HEK293 (cell line): ENCODE data around the gene TIMP2.

ENCODE experiments used
- FEZF1 ChIP-seq: fragments of 450-650 bp; formaldehyde crosslinking; IDR thresholded peaks from 2 replicates; pipeline ENCODE4 v1.5.1; 2016; ENCODE audit warnings: missing biosample characterization, missing genetic modification characterization
- GLI2 ChIP-seq: fragments of 450-650 bp; formaldehyde crosslinking; IDR thresholded peaks from 2 replicates; pipeline ENCODE4; 2017; ENCODE audit warnings: missing biosample characterization, missing genetic modification characterization, low read depth, borderline replicate concordance
- KLF10 ChIP-seq: fragments of 450-650 bp; IDR thresholded peaks from 2 replicates; pipeline ENCODE4 v1.5.1; 2018; ENCODE audit warnings: missing biosample characterization, mild to moderate bottlenecking, missing genetic modification characterization
- KLF7 ChIP-seq: fragments of 450-650 bp; formaldehyde crosslinking; IDR thresholded peaks from 2 replicates; pipeline ENCODE4 v1.5.1; 2016; ENCODE audit warnings: missing biosample characterization, missing genetic modification characterization, borderline replicate concordance
- KLF9 ChIP-seq: fragments of 450-650 bp; formaldehyde crosslinking; IDR thresholded peaks from 2 replicates; pipeline ENCODE4 v1.5.1; 2016; ENCODE audit warnings: missing biosample characterization, missing genetic modification characterization, low read depth
- MYNN ChIP-seq: fragments of 450-650 bp; formaldehyde crosslinking; IDR thresholded peaks from 2 replicates; pipeline ENCODE4 v1.5.1; 2016; ENCODE audit warnings: missing biosample characterization, missing genetic modification characterization, borderline replicate concordance
- REPIN1 ChIP-seq: fragments of 450-650 bp; formaldehyde crosslinking; IDR thresholded peaks from 2 replicates; pipeline ENCODE4 v1.5.1; 2017; ENCODE audit warnings: missing biosample characterization, missing genetic modification characterization, low read depth
- SALL2 ChIP-seq: fragments of 450-650 bp; formaldehyde crosslinking; IDR thresholded peaks from 2 replicates; pipeline ENCODE4 v1.5.0; 2017; ENCODE audit warnings: missing biosample characterization, mild to moderate bottlenecking, missing genetic modification characterization, borderline replicate concordance
- SCRT2 ChIP-seq: fragments of 450-650 bp; formaldehyde crosslinking; IDR thresholded peaks from 2 replicates; pipeline ENCODE4 v1.5.1; 2016; ENCODE audit warnings: missing biosample characterization, missing genetic modification characterization
- TRIM28 ChIP-seq: IDR thresholded peaks from 2 replicates; pipeline ENCODE4 v1.6.1; 2011; ENCODE audit warnings: low read length, control low read depth, borderline replicate concordance
- YY1 ChIP-seq: fragments of 450-650 bp; formaldehyde crosslinking; IDR thresholded peaks from 2 replicates; pipeline ENCODE4 v1.5.1; 2018; ENCODE audit warnings: missing biosample characterization, missing genetic modification characterization
- ZBTB21 ChIP-seq: fragments of 450-650 bp; formaldehyde crosslinking; IDR thresholded peaks from 2 replicates; pipeline ENCODE4 v1.5.1; 2017; ENCODE audit warnings: missing biosample characterization, missing genetic modification characterization
- ZBTB7A ChIP-seq: fragments of 450-650 bp; formaldehyde crosslinking; IDR thresholded peaks from 2 replicates; pipeline ENCODE4 v1.5.1; 2016; ENCODE audit warnings: low read depth, missing biosample characterization, missing genetic modification characterization
- ZNF184 ChIP-seq: fragments of 450-650 bp; IDR thresholded peaks from 2 replicates; pipeline ENCODE4 v1.5.1; 2018; ENCODE audit warnings: missing biosample characterization, mild to moderate bottlenecking, missing genetic modification characterization
- ZNF19 ChIP-seq: fragments of 450-650 bp; formaldehyde crosslinking; IDR thresholded peaks from 2 replicates; pipeline ENCODE4; 2016; ENCODE audit warnings: missing biosample characterization, missing genetic modification characterization, low read depth
- ZNF202 ChIP-seq: fragments of 450-650 bp; formaldehyde crosslinking; IDR thresholded peaks from 2 replicates; pipeline ENCODE4 v1.5.1; 2016; ENCODE audit warnings: missing biosample characterization, missing genetic modification characterization, borderline replicate concordance
- ZNF211 ChIP-seq: fragments of 450-650 bp; formaldehyde crosslinking; IDR thresholded peaks from 2 replicates; pipeline ENCODE4 v1.5.1; 2016; ENCODE audit warnings: low read depth, missing biosample characterization, missing genetic modification characterization
- ZNF302 ChIP-seq: fragments of 450-650 bp; formaldehyde crosslinking; IDR thresholded peaks from 2 replicates; pipeline ENCODE4 v1.5.1; 2016; ENCODE audit warnings: missing biosample characterization, missing genetic modification characterization, low read depth
- ZNF311 ChIP-seq: fragments of 450-650 bp; formaldehyde crosslinking; IDR thresholded peaks from 2 replicates; pipeline ENCODE4 v1.5.1; 2017; ENCODE audit warnings: missing biosample characterization, missing genetic modification characterization, borderline replicate concordance
- ZNF335 ChIP-seq: fragments of 450-650 bp; formaldehyde crosslinking; conservative IDR thresholded peaks from 2 replicates; pipeline ENCODE4 v1.5.1; 2016; ENCODE audit warnings: missing biosample characterization, missing genetic modification characterization
- ZNF341 ChIP-seq: fragments of 450-650 bp; formaldehyde crosslinking; IDR thresholded peaks from 2 replicates; pipeline ENCODE4; 2016; ENCODE audit warnings: low read depth, missing biosample characterization, missing genetic modification characterization
- ZNF391 ChIP-seq: fragments of 450-650 bp; formaldehyde crosslinking; IDR thresholded peaks from 2 replicates; pipeline ENCODE4 v1.5.1; 2016; ENCODE audit warnings: low read depth, missing biosample characterization, missing genetic modification characterization, borderline replicate concordance
- ZNF416 ChIP-seq: fragments of 450-650 bp; formaldehyde crosslinking; IDR thresholded peaks from 2 replicates; pipeline ENCODE4 v1.5.1; 2016; ENCODE audit warnings: missing biosample characterization, missing genetic modification characterization
- ZNF433 ChIP-seq: fragments of 450-650 bp; formaldehyde crosslinking; IDR thresholded peaks from 2 replicates; pipeline ENCODE4 v1.5.1; 2016; ENCODE audit warnings: missing biosample characterization, missing genetic modification characterization, low read depth
- ZNF473 ChIP-seq: fragments of 450-650 bp; formaldehyde crosslinking; IDR thresholded peaks from 2 replicates; pipeline ENCODE4 v1.5.1; 2017; ENCODE audit warnings: missing biosample characterization, missing genetic modification characterization
- ZNF48 ChIP-seq: fragments of 450-650 bp; formaldehyde crosslinking; IDR thresholded peaks from 2 replicates; pipeline ENCODE4 v1.5.1; 2016; ENCODE audit warnings: missing biosample characterization, missing genetic modification characterization
- ZNF600 ChIP-seq: fragments of 450-650 bp; formaldehyde crosslinking; IDR thresholded peaks from 2 replicates; pipeline ENCODE4 v1.5.1; 2016; ENCODE audit warnings: missing biosample characterization, missing genetic modification characterization
- ZNF707 ChIP-seq: fragments of 450-650 bp; formaldehyde crosslinking; IDR thresholded peaks from 2 replicates; pipeline ENCODE4 v1.5.1; 2016; ENCODE audit warnings: missing biosample characterization, missing genetic modification characterization
- ZNF837 ChIP-seq: fragments of 450-650 bp; formaldehyde crosslinking; IDR thresholded peaks from 2 replicates; pipeline ENCODE4 v1.5.1; 2016; ENCODE audit warnings: missing biosample characterization, missing genetic modification characterization
- TF ChIP-seq, protein P1 (sequence below): fragments of 450-650 bp; IDR thresholded peaks from 2 replicates; pipeline ENCODE4 v1.5.1; 2018; ENCODE audit warnings: missing biosample characterization, missing genetic modification characterization
- TF ChIP-seq, protein P2 (sequence below): fragments of 450-650 bp; formaldehyde crosslinking; IDR thresholded peaks from 2 replicates; pipeline ENCODE4 v1.5.1; 2016; ENCODE audit warnings: missing biosample characterization, missing genetic modification characterization
- TF ChIP-seq, protein P3 (sequence below): sonication (generic); formaldehyde crosslinking; IDR thresholded peaks from 2 replicates; pipeline ENCODE4 v1.8.1; 2022; ENCODE audit warnings: mild to moderate bottlenecking, moderate library complexity, missing genetic modification reagents
- TF ChIP-seq, protein P4 (sequence below): fragments of 450-650 bp; formaldehyde crosslinking; IDR thresholded peaks from 2 replicates; pipeline ENCODE4 v1.5.1; 2017; ENCODE audit warnings: missing biosample characterization, missing genetic modification characterization
- TF ChIP-seq, protein P5 (sequence below): fragments of 450-650 bp; formaldehyde crosslinking; IDR thresholded peaks from 2 replicates; pipeline ENCODE4 v1.5.1; 2016; ENCODE audit warnings: missing biosample characterization, missing genetic modification characterization

Gene TIMP2

DNA sequence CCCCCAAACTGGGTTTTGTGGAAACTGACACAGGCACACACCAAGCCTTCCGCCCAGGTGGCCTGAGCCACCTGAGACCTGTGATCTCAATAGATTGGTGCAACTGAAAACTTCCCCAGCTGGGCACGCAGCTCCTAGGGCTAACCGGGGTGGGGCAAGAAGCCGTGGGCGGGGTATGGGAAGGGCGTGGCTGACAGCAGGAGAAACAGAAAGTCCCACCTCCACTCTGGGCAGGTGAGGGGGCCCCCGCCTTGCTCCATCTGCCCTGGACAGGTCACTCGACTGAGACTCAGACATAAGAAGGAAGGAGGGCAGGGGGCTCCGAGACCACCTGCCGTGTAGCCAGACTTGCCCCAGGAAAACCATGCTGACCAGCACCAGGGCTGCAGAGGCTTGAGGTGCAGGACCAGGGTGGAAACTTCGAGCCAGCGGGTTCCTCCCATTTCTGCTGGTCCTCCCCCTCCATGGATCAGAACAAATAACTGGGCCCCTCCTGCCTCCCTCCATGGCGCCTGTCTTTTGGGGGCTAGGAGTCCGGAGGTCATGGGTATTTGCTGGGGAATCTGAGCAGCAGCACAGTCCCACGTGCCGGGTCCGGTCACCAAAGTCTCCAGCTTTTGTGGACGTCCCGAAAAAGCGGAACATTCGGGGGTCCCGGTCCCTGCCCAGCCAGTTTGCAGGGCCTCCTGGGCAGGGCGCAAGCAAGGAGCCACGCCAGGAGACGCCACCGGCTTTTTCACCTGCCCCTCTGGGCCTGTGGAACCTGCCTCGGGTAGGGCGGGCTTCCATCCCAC is 1.3 kb downstream of the TIMP2 start (continued):
- TF ChIP-seq, protein P1, sequence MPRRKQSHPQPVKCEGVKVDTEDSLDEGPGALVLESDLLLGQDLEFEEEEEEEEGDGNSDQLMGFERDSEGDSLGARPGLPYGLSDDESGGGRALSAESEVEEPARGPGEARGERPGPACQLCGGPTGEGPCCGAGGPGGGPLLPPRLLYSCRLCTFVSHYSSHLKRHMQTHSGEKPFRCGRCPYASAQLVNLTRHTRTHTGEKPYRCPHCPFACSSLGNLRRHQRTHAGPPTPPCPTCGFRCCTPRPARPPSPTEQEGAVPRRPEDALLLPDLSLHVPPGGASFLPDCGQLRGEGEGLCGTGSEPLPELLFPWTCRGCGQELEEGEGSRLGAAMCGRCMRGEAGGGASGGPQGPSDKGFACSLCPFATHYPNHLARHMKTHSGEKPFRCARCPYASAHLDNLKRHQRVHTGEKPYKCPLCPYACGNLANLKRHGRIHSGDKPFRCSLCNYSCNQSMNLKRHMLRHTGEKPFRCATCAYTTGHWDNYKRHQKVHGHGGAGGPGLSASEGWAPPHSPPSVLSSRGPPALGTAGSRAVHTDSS (tag by site-specific recombination): no peak
- TF ChIP-seq YY1: no peak
- TF ChIP-seq, protein P2, sequence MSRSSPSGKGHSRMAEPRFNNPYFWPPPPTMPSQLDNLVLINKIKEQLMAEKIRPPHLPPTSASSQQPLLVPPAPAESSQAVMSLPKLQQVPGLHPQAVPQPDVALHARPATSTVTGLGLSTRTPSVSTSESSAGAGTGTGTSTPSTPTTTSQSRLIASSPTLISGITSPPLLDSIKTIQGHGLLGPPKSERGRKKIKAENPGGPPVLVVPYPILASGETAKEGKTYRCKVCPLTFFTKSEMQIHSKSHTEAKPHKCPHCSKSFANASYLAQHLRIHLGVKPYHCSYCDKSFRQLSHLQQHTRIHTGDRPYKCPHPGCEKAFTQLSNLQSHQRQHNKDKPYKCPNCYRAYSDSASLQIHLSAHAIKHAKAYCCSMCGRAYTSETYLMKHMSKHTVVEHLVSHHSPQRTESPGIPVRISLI (tag by site-specific recombination): no peak
- no peak for TF ChIP-seq ZBTB7A (tag by site-specific recombination)
- TF ChIP-seq GLI2: no peak
- TF ChIP-seq ZNF19: no peak
- peak; percentile 55; the same call in 1 of the 2 replicates for TF ChIP-seq KLF9 (tag by site-specific recombination)
- TF ChIP-seq ZNF707 (tag by site-specific recombination): no peak
- no peak for TF ChIP-seq ZNF433 (tag by site-specific recombination)
- TF ChIP-seq ZNF416 (tag by site-specific recombination): no peak
- TF ChIP-seq ZNF311 (tag by site-specific recombination): no peak
- 0 out of 2 replicates have a peak, but pooled peaks have one; percentile 11 for TF ChIP-seq ZNF335 (tag by site-specific recombination)
- TF ChIP-seq TRIM28: no peak
- 0 out of 2 replicates have a peak, but pooled peaks have one; percentile 17 for TF ChIP-seq ZNF391 (tag by site-specific recombination)
- no peak for TF ChIP-seq ZNF341
- TF ChIP-seq ZNF202 (tag by site-specific recombination): no peak
- no peak for TF ChIP-seq ZBTB21 (tag by site-specific recombination)
- no peak for TF ChIP-seq KLF10
- TF ChIP-seq SALL2 (tag by site-specific recombination): no peak
- TF ChIP-seq SCRT2 (tag by site-specific recombination): no peak
- TF ChIP-seq KLF7: 0 out of 2 replicates have a peak, but pooled peaks have one; percentile 44
- TF ChIP-seq, protein P3, sequence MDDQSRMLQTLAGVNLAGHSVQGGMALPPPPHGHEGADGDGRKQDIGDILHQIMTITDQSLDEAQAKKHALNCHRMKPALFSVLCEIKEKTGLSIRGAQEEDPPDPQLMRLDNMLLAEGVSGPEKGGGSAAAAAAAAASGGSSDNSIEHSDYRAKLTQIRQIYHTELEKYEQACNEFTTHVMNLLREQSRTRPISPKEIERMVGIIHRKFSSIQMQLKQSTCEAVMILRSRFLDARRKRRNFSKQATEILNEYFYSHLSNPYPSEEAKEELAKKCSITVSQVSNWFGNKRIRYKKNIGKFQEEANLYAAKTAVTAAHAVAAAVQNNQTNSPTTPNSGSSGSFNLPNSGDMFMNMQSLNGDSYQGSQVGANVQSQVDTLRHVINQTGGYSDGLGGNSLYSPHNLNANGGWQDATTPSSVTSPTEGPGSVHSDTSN: no peak
- no peak for TF ChIP-seq ZNF302
- TF ChIP-seq ZNF211 (tag by site-specific recombination): no peak
- TF ChIP-seq ZNF837: no peak
- no peak for TF ChIP-seq MYNN (tag by site-specific recombination)
- no peak for TF ChIP-seq REPIN1 (tag by site-specific recombination)
- TF ChIP-seq ZNF48 (tag by site-specific recombination): no peak
- TF ChIP-seq ZNF473: no peak
- 0 out of 2 replicates have a peak, but pooled peaks have one; percentile 18 for TF ChIP-seq ZNF600 (tag by site-specific recombination)
- no peak for TF ChIP-seq FEZF1
- TF ChIP-seq, protein P4, sequence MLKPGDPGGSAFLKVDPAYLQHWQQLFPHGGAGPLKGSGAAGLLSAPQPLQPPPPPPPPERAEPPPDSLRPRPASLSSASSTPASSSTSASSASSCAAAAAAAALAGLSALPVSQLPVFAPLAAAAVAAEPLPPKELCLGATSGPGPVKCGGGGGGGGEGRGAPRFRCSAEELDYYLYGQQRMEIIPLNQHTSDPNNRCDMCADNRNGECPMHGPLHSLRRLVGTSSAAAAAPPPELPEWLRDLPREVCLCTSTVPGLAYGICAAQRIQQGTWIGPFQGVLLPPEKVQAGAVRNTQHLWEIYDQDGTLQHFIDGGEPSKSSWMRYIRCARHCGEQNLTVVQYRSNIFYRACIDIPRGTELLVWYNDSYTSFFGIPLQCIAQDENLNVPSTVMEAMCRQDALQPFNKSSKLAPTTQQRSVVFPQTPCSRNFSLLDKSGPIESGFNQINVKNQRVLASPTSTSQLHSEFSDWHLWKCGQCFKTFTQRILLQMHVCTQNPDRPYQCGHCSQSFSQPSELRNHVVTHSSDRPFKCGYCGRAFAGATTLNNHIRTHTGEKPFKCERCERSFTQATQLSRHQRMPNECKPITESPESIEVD (tag by site-specific recombination): no peak
- TF ChIP-seq ZNF184 (tag by site-specific recombination): no peak
- TF ChIP-seq, protein P5, sequence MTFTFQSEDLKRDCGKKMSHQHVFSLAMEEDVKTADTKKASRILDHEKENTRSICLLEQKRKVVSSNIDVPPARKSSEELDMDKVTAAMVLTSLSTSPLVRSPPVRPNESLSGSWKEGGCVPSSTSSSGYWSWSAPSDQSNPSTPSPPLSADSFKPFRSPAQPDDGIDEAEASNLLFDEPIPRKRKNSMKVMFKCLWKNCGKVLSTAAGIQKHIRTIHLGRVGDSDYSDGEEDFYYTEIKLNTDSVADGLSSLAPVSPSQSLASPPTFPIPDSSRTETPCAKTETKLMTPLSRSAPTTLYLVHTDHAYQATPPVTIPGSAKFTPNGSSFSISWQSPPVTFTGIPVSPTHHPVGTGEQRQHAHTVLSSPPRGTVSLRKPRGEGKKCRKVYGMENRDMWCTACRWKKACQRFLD (tag by site-specific recombination): no peak
